HEK293 (cell line): ENCODE data around the gene DEFB119.
"Not testable (repeated sequence)": the region's sequence is repeated elsewhere in the genome, so short reads cannot be mapped to it uniquely, and the experiment has no call there.

Source experiments
- CTCF ChIP-seq: fragments of 450-650 bp; formaldehyde crosslinking; IDR thresholded peaks from 2 replicates; pipeline ENCODE4 v1.5.1; 2016; ENCODE audit warnings: missing biosample characterization, missing genetic modification characterization
- REST ChIP-seq: fragments of 450-650 bp; formaldehyde crosslinking; IDR thresholded peaks from 2 replicates; pipeline ENCODE4 v1.5.1; 2016; ENCODE audit warnings: missing biosample characterization, missing genetic modification characterization
- ZNF140 ChIP-seq: fragments of 450-650 bp; formaldehyde crosslinking; IDR thresholded peaks from 2 replicates; pipeline ENCODE4 v1.5.1; 2016; ENCODE audit warnings: missing biosample characterization, missing genetic modification characterization
- ZNF175 ChIP-seq: fragments of 450-650 bp; formaldehyde crosslinking; IDR thresholded peaks from 2 replicates; pipeline ENCODE4 v1.5.1; 2016; ENCODE audit warnings: missing biosample characterization, missing genetic modification characterization

DNA sequence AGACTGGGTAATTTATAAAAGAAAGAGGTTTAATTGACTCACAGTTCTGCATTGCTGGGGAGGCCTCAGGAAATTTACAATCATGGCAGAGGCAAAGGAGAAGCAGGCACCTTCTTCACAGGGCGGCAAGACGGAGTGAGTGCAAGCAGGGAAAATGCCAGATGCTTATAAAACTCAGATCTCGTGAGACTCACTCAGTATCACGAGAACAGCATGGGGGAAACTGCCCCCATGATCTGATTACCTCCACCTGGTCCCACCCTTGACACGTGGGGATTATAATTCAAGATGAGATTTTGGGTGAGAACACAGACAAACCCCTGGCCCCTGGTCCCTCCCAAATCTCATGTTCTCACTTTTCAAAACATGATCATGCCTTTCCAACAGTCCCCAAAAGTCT is 26.1 kb downstream of the DEFB119 start:
- TF ChIP-seq REST (tag by site-specific recombination); CTCF (tag by site-specific recombination); ZNF140 (tag by site-specific recombination); ZNF175: not testable (repeated sequence)
